Endothelial cell of umbilical vein (primary cell): ENCODE measurements around the gene NEDD4L. TPM values are rescaled to one million over a fixed set of nuclear protein-coding genes. Genes with fewer than 3 reads are reported as not detected.

ENCODE experiments used
- BruUV-seq: library from RNA; stranded (reverse); fragments of 400-500 nt; replicated peaks from 2 replicates; lab custom pipeline; 2021; lab: Mats Ljungman, UMichigan
- CTCF ChIA-PET: fragments of 300-600, 350-600 bp; sonication (Branson Sonifier 250); formaldehyde crosslinking; loops from one replicate; lab custom pipeline; 2021; ENCODE audit warnings: antibody characterized with exemption, inconsistent platforms; lab: Charles Lee
- POLR2A ChIA-PET: fragments of 300-600, 350-600 bp; sonication (Branson Sonifier 250); formaldehyde crosslinking; loops from one replicate; lab custom pipeline; 2021; ENCODE audit warnings: antibody characterized with exemption, inconsistent platforms; lab: Charles Lee
- DNase-seq: peaks from one replicate; pipeline ENCODE4 v3.0.0-alpha.2; 2011; ENCODE audit warnings: low read depth, low spot score
- FAIRE-seq: peaks from 2 replicates; lab custom pipeline; 2011; peaks lifted over from hg19 to GRCh38; lab: Jason Lieb, UNC
- H2AFZ ChIP-seq: 2 replicates; pipeline ENCODE4 v1.6.0; 2012; ENCODE audit warnings: low read depth, low read length, control low read depth, inconsistent platforms
- H3K27ac ChIP-seq: 2 replicates; pipeline ENCODE4 v1.5.1; 2011; ENCODE audit warnings: low read depth, mild to moderate bottlenecking, control low read depth, low read length, moderate library complexity; ENCODE audit not compliant: insufficient read depth
- H3K27me3 ChIP-seq, 2 experiments: 2 replicates each; pipeline versions ENCODE4 v1.6.0 to v1.6.1; 2011; ENCODE audit warnings: low read length in 2 of 2, mixed read lengths in 1 of 2; ENCODE audit not compliant: control insufficient read depth in 2 of 2, insufficient read depth in 2 of 2
- H3K36me3 ChIP-seq, 2 experiments: 2 replicates in 1 of 2; 3 replicates in 1 of 2; pipeline ENCODE4 v1.5.1; 2011; ENCODE audit warnings: low read length in 2 of 2, mild to moderate bottlenecking in 1 of 2, moderate library complexity in 1 of 2; ENCODE audit not compliant: control insufficient read depth in 2 of 2, insufficient read depth in 2 of 2; ENCODE audit errors: extremely low read depth in 1 of 2
- H3K4me1 ChIP-seq: 3 replicates; pipeline ENCODE4 v1.5.1; 2011; ENCODE audit warnings: mild to moderate bottlenecking, low read length; ENCODE audit not compliant: control insufficient read depth, insufficient read depth; ENCODE audit errors: extremely low read depth
- H3K4me2 ChIP-seq: 2 replicates; pipeline ENCODE4 v1.6.1; 2011; ENCODE audit warnings: low read length, control low read depth, mixed read lengths; ENCODE audit not compliant: insufficient read depth
- H3K4me3 ChIP-seq, 3 experiments: fragments of 200-600 bp in 1 of 3; sonication (generic), shearing (Covaris generic) in 1 of 3; replicated peaks in 1 of 3; 2 replicates each; pipeline ENCODE4 v1.5.1; 2011 to 2016; ENCODE audit warnings: control low read depth in 3 of 3, low read length in 3 of 3, mild to moderate bottlenecking in 2 of 3, inconsistent platforms in 1 of 3, low read depth in 1 of 3, moderate library complexity in 1 of 3; ENCODE audit not compliant: insufficient read depth in 1 of 3
- H3K79me2 ChIP-seq: 2 replicates; pipeline ENCODE4 v1.6.0; 2012; ENCODE audit warnings: low read length, inconsistent platforms; ENCODE audit not compliant: control insufficient read depth, insufficient read depth
- H3K9ac ChIP-seq: replicated peaks from 2 replicates; pipeline ENCODE3; 2011; ENCODE audit warnings: low read length, control low read depth; ENCODE audit not compliant: insufficient read depth; ENCODE audit errors: extremely low read depth
- H3K9me1 ChIP-seq: replicated peaks from 3 replicates; pipeline ENCODE4 v1.6.0; 2011; ENCODE audit warnings: mild to moderate bottlenecking, low read length; ENCODE audit not compliant: control insufficient read depth, insufficient read depth; ENCODE audit errors: extremely low read depth
- H3K9me3 ChIP-seq: replicated peaks from 2 replicates; pipeline ENCODE4 v1.5.1; 2012; ENCODE audit warnings: low read length, inconsistent platforms; ENCODE audit not compliant: control insufficient read depth, insufficient read depth
- H4K20me1 ChIP-seq: replicated peaks from 2 replicates; pipeline ENCODE3; 2011; ENCODE audit warnings: mild to moderate bottlenecking, low read length; ENCODE audit not compliant: control insufficient read depth, insufficient read depth; ENCODE audit errors: extremely low read depth
- EZH2 ChIP-seq: IDR thresholded peaks from 2 replicates; pipeline ENCODE4 v1.6.1; 2012; ENCODE audit warnings: borderline replicate concordance, low read depth, mild to moderate bottlenecking, moderate library complexity, low read length, inconsistent platforms; ENCODE audit not compliant: severe bottlenecking
- GATA2 ChIP-seq: IDR thresholded peaks from 2 replicates; pipeline ENCODE4 v1.7.0; 2011; ENCODE audit warnings: low read depth, mild to moderate bottlenecking, moderate library complexity, mixed read lengths, low read length; ENCODE audit not compliant: insufficient read length, insufficient read depth
- JUN ChIP-seq: IDR thresholded peaks from 2 replicates; pipeline ENCODE4 v1.6.1; 2011; ENCODE audit warnings: borderline replicate concordance, low read depth; ENCODE audit not compliant: insufficient read length, insufficient read depth
- MYC ChIP-seq: IDR thresholded peaks from one replicate; pipeline ENCODE4 v1.6.1; 2011; ENCODE audit warnings: mild to moderate bottlenecking, low read depth, low read length
- POLR2A ChIP-seq: IDR thresholded peaks from 2 replicates; pipeline ENCODE4 v1.6.1; 2012; ENCODE audit warnings: low read depth, mild to moderate bottlenecking, control low read depth, low read length
- POLR2AphosphoS5 ChIP-seq: IDR thresholded peaks from 2 replicates; pipeline ENCODE4 v1.6.1; 2012; ENCODE audit warnings: low read depth, mild to moderate bottlenecking, control low read depth, low read length, moderate library complexity; ENCODE audit not compliant: insufficient read depth
- dilution Hi-C: fragments of 300-500 bp; cut with MboI; formaldehyde crosslinking; loops from one replicate; pipeline ENCODE4 v1.15.0; 2019; ENCODE audit warnings: low sequenced_read_pairs; ENCODE audit not compliant: extremely low pct_ligation_motif_present
- intact Hi-C: fragments of 100-400 bp; cut with micrococcal nuclease; formaldehyde crosslinking; loops from one replicate; pipeline ENCODE4 v1.10.0; 2022
- polyA plus RNA-seq, 4 experiments: library from polyadenylated mRNA; depleted of rRNA in 3 of 4; stranded (reverse) in 3 of 4; unstranded in 1 of 4; fragments of >200 nt; gene quantifications; 2 replicates each; pipeline versions ENCODE4 v1.2.1 to v1.2.3, GENCODE V29; 2011 to 2012; ENCODE audit warnings: missing spikeins in 1 of 4
- total RNA-seq: library from RNA; stranded (reverse); gene quantifications from 2 replicates; pipeline ENCODE4 v1.2.3, GENCODE V29; 2021
- TF ChIP-seq, protein P1 (sequence below), 2 donors: IDR thresholded peaks; 1 replicate in 1 of 2; 2 replicates in 1 of 2; pipeline ENCODE4 v1.5.1; 2011; ENCODE audit warnings: low read length in 2 of 2, mild to moderate bottlenecking in 2 of 2, moderate library complexity in 2 of 2, control low read depth in 1 of 2, inconsistent platforms in 1 of 2, low read depth in 1 of 2; ENCODE audit not compliant: insufficient read depth in 1 of 2; ENCODE audit errors: extremely low read depth in 1 of 2
- TF ChIP-seq, protein P2 (sequence below): IDR thresholded peaks from 2 replicates; pipeline ENCODE4 v1.6.1; 2011; ENCODE audit not compliant: insufficient read depth, insufficient read length

Gene NEDD4L
- total and polyA plus RNA-seq, 2 donors (not counting 3 experiments of a cell fraction or from before 2014, with no cell fraction given) = 20.5 to 78.9 TPM

DNA sequence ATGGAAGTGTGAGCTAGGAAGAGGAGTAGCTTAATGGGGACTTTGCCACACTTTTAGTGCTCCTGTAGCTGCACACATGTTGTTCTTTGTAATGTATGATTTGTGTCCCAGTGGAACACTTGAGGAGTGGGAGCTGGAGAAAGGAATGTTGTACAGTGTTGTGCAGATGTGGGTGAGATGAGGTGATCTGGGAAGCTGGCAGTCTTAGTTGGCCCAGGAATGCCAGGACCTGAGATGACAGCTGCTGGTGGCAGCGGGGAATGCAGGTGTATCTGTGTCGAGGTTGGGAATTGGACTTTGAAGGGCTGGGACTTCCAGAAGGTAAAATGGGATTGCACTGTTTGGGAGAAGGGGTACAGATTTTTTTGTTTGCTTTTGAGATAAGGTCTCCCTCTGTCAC is 23.6 kb downstream of the NEDD4L start:
- DNase-seq (no peak), FAIRE-seq (no peak)
- TF ChIP-seq MYC = no peak
- no peak for TF ChIP-seq JUN
- no peak for TF ChIP-seq GATA2
- TF ChIP-seq, protein P1, sequence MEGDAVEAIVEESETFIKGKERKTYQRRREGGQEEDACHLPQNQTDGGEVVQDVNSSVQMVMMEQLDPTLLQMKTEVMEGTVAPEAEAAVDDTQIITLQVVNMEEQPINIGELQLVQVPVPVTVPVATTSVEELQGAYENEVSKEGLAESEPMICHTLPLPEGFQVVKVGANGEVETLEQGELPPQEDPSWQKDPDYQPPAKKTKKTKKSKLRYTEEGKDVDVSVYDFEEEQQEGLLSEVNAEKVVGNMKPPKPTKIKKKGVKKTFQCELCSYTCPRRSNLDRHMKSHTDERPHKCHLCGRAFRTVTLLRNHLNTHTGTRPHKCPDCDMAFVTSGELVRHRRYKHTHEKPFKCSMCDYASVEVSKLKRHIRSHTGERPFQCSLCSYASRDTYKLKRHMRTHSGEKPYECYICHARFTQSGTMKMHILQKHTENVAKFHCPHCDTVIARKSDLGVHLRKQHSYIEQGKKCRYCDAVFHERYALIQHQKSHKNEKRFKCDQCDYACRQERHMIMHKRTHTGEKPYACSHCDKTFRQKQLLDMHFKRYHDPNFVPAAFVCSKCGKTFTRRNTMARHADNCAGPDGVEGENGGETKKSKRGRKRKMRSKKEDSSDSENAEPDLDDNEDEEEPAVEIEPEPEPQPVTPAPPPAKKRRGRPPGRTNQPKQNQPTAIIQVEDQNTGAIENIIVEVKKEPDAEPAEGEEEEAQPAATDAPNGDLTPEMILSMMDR (IDR thresholded peaks at IDR 0.05; ENCODE audit: extremely low read depth in 1 of 2, insufficient read depth in 1 of 2, low read depth in 1 of 2, low read length in 2 of 2) = no peak
- TF ChIP-seq POLR2AphosphoS5 = no peak
- TF ChIP-seq, protein P2, sequence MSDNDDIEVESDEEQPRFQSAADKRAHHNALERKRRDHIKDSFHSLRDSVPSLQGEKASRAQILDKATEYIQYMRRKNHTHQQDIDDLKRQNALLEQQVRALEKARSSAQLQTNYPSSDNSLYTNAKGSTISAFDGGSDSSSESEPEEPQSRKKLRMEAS = no peak
- TF ChIP-seq EZH2 = no peak
- TF ChIP-seq POLR2A = no peak
- no peaks in the 10 kb centered on the region for H3K9me1 ChIP-seq
- ChIA-PET POLR2A (no interaction called here), CTCF (interaction anchor here (1.2 to 1.6 kb wide), 3 partner anchors 40 to 68 kb away, joined by 3 to 7 read pairs (median 5); no protein-coding TSS in a partner anchor)
- no peaks in the 10 kb centered on the region for H3K36me3 ChIP-seq
- intact Hi-C loops (no loop called here), dilution Hi-C loops (no loop called here)
- no peak overlapping the region for H3K9ac ChIP-seq
- no peaks in the 10 kb centered on the region for H3K4me1 ChIP-seq
- BruUV-seq = no TSS peak
- H3K9me3 ChIP-seq = no peaks in the 10 kb centered on the region
- H3K27ac ChIP-seq = no peak overlapping the region
- no peak overlapping the region for H2AFZ ChIP-seq
- no peaks in the 10 kb centered on the region for H4K20me1 ChIP-seq
- H3K27me3 ChIP-seq = no peaks in the 10 kb centered on the region
- H3K4me3 ChIP-seq = no peak overlapping the region
- no peak overlapping the region for H3K4me2 ChIP-seq
- H3K79me2 ChIP-seq = no peaks in the 10 kb centered on the region
